Bone marrow (tissue), 2 donors: ENCODE results near the gene ISCU.
"Not testable (repeated sequence)": the region's sequence is repeated elsewhere in the genome, so short reads cannot be mapped to it uniquely, and the experiment has no call there.

Experiments used
- DNase-seq, 2 donors: peaks; one replicate each; lab custom pipeline; 2025; lab: John Stamatoyannopoulos, UW

ISCU gene

GRCh38 chr12:108543652-108544051 is 18.7 kb upstream of the ISCU start:
- DNase-seq, result no peak

- DNase-seq, result no peak
Measured at GRCh38 chr12:108547686-108548085, 14.7 kb upstream of the ISCU start.

GRCh38 chr12:108548954-108549521 is 13.4 kb upstream of the ISCU start:
- no peak for DNase-seq

GRCh38 chr12:108551535-108551934 is 10.9 kb upstream of the ISCU start:
- no peak for DNase-seq

- no peak for DNase-seq
Measured at GRCh38 chr12:108553799-108554198, 8.6 kb upstream of the ISCU start.

- DNase-seq, result not testable (repeated sequence)
Measured at GRCh38 chr12:108555383-108555782, 7.0 kb upstream of the ISCU start.

GRCh38 chr12:108559007-108559655 is 3.3 kb upstream of the ISCU start:
- DNase-seq, result no peak

- DNase-seq, result no peak
Measured at GRCh38 chr12:108559748-108560147, 2.6 kb upstream of the ISCU start.

GRCh38 chr12:108560321-108560721 is 2.1 kb upstream of the ISCU start:
- DNase-seq, result no peak

- peak; percentile 67 to 94 for DNase-seq
Measured at GRCh38 chr12:108560752-108561719, 1.4 kb upstream of the ISCU start, which contains the start of gene SART3. Gene SART3 (minus strand): TSS chr12:108561173. CDS start chr12:108561154, 19 bp downstream.

GRCh38 chr12:108561852-108562347 is 496 bp upstream of the ISCU start:
- DNase-seq, result no peak

GRCh38 chr12:108563136-108563803 is 874 bp downstream of the ISCU start:
- peak; percentile 31 to 74 for DNase-seq

GRCh38 chr12:108563804-108564151 is 1.4 kb downstream of the ISCU start:
- DNase-seq, result no peak

GRCh38 chr12:108564724-108565123 is 2.3 kb downstream of the ISCU start:
- DNase-seq, result no peak

GRCh38 chr12:108565146-108565545 is 2.8 kb downstream of the ISCU start:
- no peak for DNase-seq

- peak in 1 of 2 donors; percentile 76 for DNase-seq
Measured at GRCh38 chr12:108565976-108566375, 3.6 kb downstream of the ISCU start.

- DNase-seq, result no peak
Measured at GRCh38 chr12:108566452-108566851, 4.1 kb downstream of the ISCU start.

- no peak for DNase-seq
Measured at GRCh38 chr12:108567406-108568337, 5.3 kb downstream of the ISCU start.

GRCh38 chr12:108568338-108569154 is 6.2 kb downstream of the ISCU start:
- no peak for DNase-seq
